ENCODE measurements around the gene HSFY1.
"Not testable (repeated sequence)": the region's sequence is repeated elsewhere in the genome, so short reads cannot be mapped to it uniquely, and the experiment has no call there.

Gene HSFY1

GRCh38 chrY:18546420-18546819 is at the start of gene HSFY1:
TSS of gene HSFY1 (plus strand) at chrY:18546720. CDS start at chrY:18546788, 68 bp downstream.
- DNase-seq = not testable (repeated sequence)

- not testable (repeated sequence) for DNase-seq
Measured at GRCh38 chrY:18504266-18504665, 42.3 kb upstream of the HSFY1 start.

GRCh38 chrY:18530995-18531655 is 15.4 kb upstream of the HSFY1 start:
- not testable (repeated sequence) for DNase-seq

- not testable (repeated sequence) for DNase-seq
Measured at GRCh38 chrY:18538952-18539351, 7.6 kb upstream of the HSFY1 start.

- DNase-seq = not testable (repeated sequence)
Measured at GRCh38 chrY:18553132-18553531, 6.6 kb downstream of the HSFY1 start.

- DNase-seq = not testable (repeated sequence)
Measured at GRCh38 chrY:18565915-18566314, 19.4 kb downstream of the HSFY1 start.

Data from NCI-H1048 (cell line).